Measurements from ENCODE around the gene RPL5.

Gene RPL5

GRCh38 chr1:92832537-92833114 lies 786 bp downstream of the RPL5 start:
- ATAC-seq: peak; percentile 5; the same call in 2 of the 3 replicates
- TF ChIP-seq TSHZ2 (CRISPR knock-in tag; IDR thresholded peaks at IDR 0.05) (no peak), ZFP30 (CRISPR knock-in tag; IDR thresholded peaks at IDR 0.05) (no peak), CREB5 (CRISPR knock-in tag; IDR thresholded peaks at IDR 0.05; ENCODE audit: low read depth) (0 out of 2 replicates have a peak, but pooled peaks have one; percentile 39), POU6F1 (CRISPR knock-in tag; IDR thresholded peaks at IDR 0.05; ENCODE audit: borderline replicate concordance, low read depth) (no peak)

GRCh38 chr1:92833840-92834239 lies 2.0 kb downstream of the RPL5 start:
- TF ChIP-seq ZFP3 (CRISPR knock-in tag; IDR thresholded peaks at IDR 0.05): no peak
- TF ChIP-seq PPARA (CRISPR knock-in tag; IDR thresholded peaks at IDR 0.05; ENCODE audit: borderline replicate concordance): no peak
- no peak for TF ChIP-seq CREB5 (CRISPR knock-in tag; IDR thresholded peaks at IDR 0.05; ENCODE audit: low read depth)
- TF ChIP-seq OSR1 (CRISPR knock-in tag; IDR thresholded peaks at IDR 0.05): no peak
- no peak for TF ChIP-seq BACH2 (CRISPR knock-in tag; IDR thresholded peaks at IDR 0.05; ENCODE audit: borderline replicate concordance)
- TF ChIP-seq TCF4 (CRISPR knock-in tag; IDR thresholded peaks at IDR 0.05; ENCODE audit: borderline replicate concordance): no peak
- TF ChIP-seq ZNF565 (CRISPR knock-in tag; conservative IDR thresholded peaks at IDR 0.05; ENCODE audit: low read depth): no peak
- no peak for TF ChIP-seq ESRRG (CRISPR knock-in tag; IDR thresholded peaks at IDR 0.05)
- TF ChIP-seq CSDC2 (CRISPR knock-in tag; IDR thresholded peaks at IDR 0.05): no peak
- TF ChIP-seq CSRNP3 (CRISPR knock-in tag; IDR thresholded peaks at IDR 0.05): no peak
- no peak for TF ChIP-seq GLIS3 (CRISPR knock-in tag; IDR thresholded peaks at IDR 0.05)
- no peak for TF ChIP-seq SNAI2 (CRISPR knock-in tag; IDR thresholded peaks at IDR 0.05)
- no peak for TF ChIP-seq ISL1 (CRISPR knock-in tag; IDR thresholded peaks at IDR 0.05)
- TF ChIP-seq ARNTL (CRISPR knock-in tag; IDR thresholded peaks at IDR 0.05; ENCODE audit: borderline replicate concordance, low read depth): no peak
- TF ChIP-seq ZC3H10 (CRISPR knock-in tag; IDR thresholded peaks at IDR 0.05): no peak
- no peak for TF ChIP-seq TSHZ2 (CRISPR knock-in tag; IDR thresholded peaks at IDR 0.05)
- TF ChIP-seq ZFP30 (CRISPR knock-in tag; IDR thresholded peaks at IDR 0.05): no peak
- TF ChIP-seq TOX (CRISPR knock-in tag; IDR thresholded peaks at IDR 0.05; ENCODE audit: borderline replicate concordance): no peak
- TF ChIP-seq ZNF8 (CRISPR knock-in tag; IDR thresholded peaks at IDR 0.05): no peak
- no peak for TF ChIP-seq POU6F1 (CRISPR knock-in tag; IDR thresholded peaks at IDR 0.05; ENCODE audit: borderline replicate concordance, low read depth)
- no peak for ATAC-seq
